H1 (cell line): ENCODE measurements around the gene TOP1. TPM values are rescaled to one million over a fixed set of nuclear protein-coding genes. Genes with fewer than 3 reads are reported as not detected.

Experiments used
- BACH1 ChIP-seq: IDR thresholded peaks from 2 replicates; pipeline ENCODE4 v1.6.1; 2012; ENCODE audit warnings: low read length, improper control_type of control experiment
- CBX8 ChIP-seq: fragments of 300-800, 300-1000 bp; sonication (generic); IDR thresholded peaks from 2 replicates; pipeline ENCODE4 v1.7.1; 2016; ENCODE audit warnings: low read depth, low read length, borderline replicate concordance
- CEBPB ChIP-seq: IDR thresholded peaks from 2 replicates; pipeline ENCODE4 v1.6.1; 2012; ENCODE audit warnings: low read depth, low read length
- EGR1 ChIP-seq: IDR thresholded peaks from 2 replicates; pipeline ENCODE4 v1.6.1; 2011; ENCODE audit warnings: low read depth, low read length, borderline replicate concordance
- EP300 ChIP-seq, 2 experiments: IDR thresholded peaks; 1 replicate in 1 of 2; 2 replicates in 1 of 2; pipeline ENCODE4 v1.6.1; 2011 to 2012; ENCODE audit warnings: low read depth in 2 of 2, low read length in 2 of 2, mild to moderate bottlenecking in 2 of 2, borderline replicate concordance in 1 of 2, inconsistent platforms in 1 of 2, moderate library complexity in 1 of 2
- FOSL1 ChIP-seq: IDR thresholded peaks from 2 replicates; pipeline ENCODE4 v1.6.1; 2011; ENCODE audit warnings: mild to moderate bottlenecking, low read depth, low read length, moderate library complexity; ENCODE audit not compliant: insufficient read depth
- KDM1A ChIP-seq: fragments of 200-600, 300-600 bp; sonication (generic); IDR thresholded peaks from 2 replicates; pipeline ENCODE4 v1.7.1; 2016; ENCODE audit warnings: mild to moderate bottlenecking, low read length, borderline replicate concordance
- SP2 ChIP-seq: IDR thresholded peaks from 2 replicates; pipeline ENCODE4 v1.6.1; 2012; ENCODE audit warnings: mild to moderate bottlenecking, low read length, inconsistent platforms
- polyA plus RNA-seq, 7 experiments: library from polyadenylated mRNA; depleted of rRNA in 3 of 7; stranded (reverse) in 5 of 7; unstranded in 2 of 7; fragments of >200 nt in 5 of 7; fragments of 200-250 nt in 2 of 7; gene quantifications; 1 replicate in 5 of 7; 2 replicates in 1 of 7; 4 replicates in 1 of 7; pipeline versions ENCODE4 v1.2.1 to v1.2.3, GENCODE V29; 2011 to 2013; ENCODE audit warnings: missing spikeins in 2 of 7, mixed read lengths in 2 of 7
- total RNA-seq: library from RNA; stranded (reverse); fragmentation: NEBNext Ultra II Directional; extraction: Animal tissue kit (Norgen Biotek cat#: 25700); gene quantifications from 2 replicates; pipeline ENCODE4 v1.2.1, GENCODE V29; 2021

Gene TOP1
- total and polyA plus RNA-seq, 2 of the 8 experiments (the other 6 are each of a cell fraction or from before 2014, with no cell fraction given) = 7.4 to 108 TPM

- TF ChIP-seq EGR1 = no peak
- no peak for TF ChIP-seq FOSL1
- no peak for TF ChIP-seq BACH1
- no peak for TF ChIP-seq CBX8
- TF ChIP-seq KDM1A = no peak
- no peak for TF ChIP-seq CEBPB
- TF ChIP-seq EP300 (IDR thresholded peaks at IDR 0.05; ENCODE audit: borderline replicate concordance in 1 of 2, low read depth in 2 of 2, low read length in 2 of 2) = no peak
- no peak for TF ChIP-seq SP2
- TF ChIP-seq, all 59 proteins: peak for 0
Observed at GRCh38 chr20:41072915-41073314, 44.3 kb downstream of the TOP1 start (continued).
